ENCODE data around the gene ANHX. TPM values are rescaled to one million over a fixed set of nuclear protein-coding genes. Genes with fewer than 3 reads are reported as not detected.
"Not testable (repeated sequence)": the region's sequence is repeated elsewhere in the genome, so short reads cannot be mapped to it uniquely, and the experiment has no call there.

ANHX gene
- total RNA-seq (not detected), polyA plus RNA-seq (not detected)

DNA sequence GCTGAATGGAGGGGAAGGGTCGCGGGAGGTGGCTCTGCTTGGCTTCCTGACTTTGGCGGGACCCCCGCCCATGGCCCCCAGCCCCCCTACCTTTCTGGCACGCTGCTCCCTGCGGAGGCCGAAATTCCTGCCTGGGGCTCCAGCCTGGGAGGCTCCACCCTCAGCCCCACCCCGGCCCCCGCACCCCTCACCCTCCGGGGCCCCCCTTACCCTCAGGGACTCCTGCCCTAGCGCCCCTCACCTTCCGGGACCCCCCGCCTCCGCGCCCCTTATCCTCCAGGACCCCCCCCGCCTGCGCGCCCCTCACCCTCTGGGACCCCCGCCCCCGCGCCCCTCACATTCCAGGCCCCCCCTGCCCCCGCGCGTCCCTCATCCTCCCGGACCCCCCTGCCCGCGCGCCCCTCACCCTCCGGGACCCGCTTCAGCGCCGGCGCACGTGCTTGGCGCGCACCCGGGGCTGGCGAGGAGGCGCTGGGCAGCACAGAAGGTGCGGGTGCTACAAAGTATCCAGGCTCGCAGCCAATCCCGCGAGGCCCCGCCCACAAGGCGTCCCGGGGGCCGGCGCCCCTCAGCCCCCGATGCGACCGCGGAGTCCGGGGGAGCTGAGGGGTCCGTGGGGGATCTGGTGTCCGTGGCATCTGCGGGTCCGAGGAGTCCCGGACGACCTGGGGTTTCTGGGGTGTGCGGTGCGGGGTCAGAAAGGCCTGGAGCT, at the start of gene ANHX:
TSS of gene ANHX (minus strand) at position 477 of the 712 bp plus-strand sequence. CDS start 1,521 bp downstream, outside the sequence.
- no peaks in the 10 kb centered on the region for H3K27me3 ChIP-seq (ENCODE audit: insufficient read depth, low read length)
- Mint-ChIP-seq H3K27me3 (peaks cover 0 to under 1% of the 10 kb centered on the region in 2 donors), H3K4me1 (no peaks in the 10 kb centered on the region), H3K36me3 (no peaks in the 10 kb centered on the region), H3K27ac (no peak within 1 kb of the TSS), H3K4me3 (no peak within 1 kb of the TSS), H3K9me3 (peaks cover 0 to 26% (median 18%) of the 10 kb centered on the region in 8 donors)
- no peaks in the 10 kb centered on the region for H3K36me3 ChIP-seq (ENCODE audit: insufficient read depth, low read length)
- CTCF ChIA-PET (ENCODE audit: partially characterized antibody) = no interaction called here
- peaks cover 0 to 5% of the 10 kb centered on the region in 2 donors for H3K9me3 ChIP-seq (ENCODE audit: control insufficient read depth in 1 of 2, low read length in 2 of 2)
- intact Hi-C loops (cut with micrococcal nuclease) = no loop called here
- no peak within 1 kb of the TSS for H3K4me3 ChIP-seq (ENCODE audit: low read length in 2 of 2)
- POLR2A ChIA-PET (ENCODE audit: partially characterized antibody) = no interaction called here
- H3K27ac ChIP-seq (ENCODE audit: low read depth, low read length) = no peak within 1 kb of the TSS
- DNase-seq = peak in 1 of 5 donors; percentile 36
- H3K4me1 ChIP-seq (ENCODE audit: insufficient read depth, low read length) = no peaks in the 10 kb centered on the region

DNA sequence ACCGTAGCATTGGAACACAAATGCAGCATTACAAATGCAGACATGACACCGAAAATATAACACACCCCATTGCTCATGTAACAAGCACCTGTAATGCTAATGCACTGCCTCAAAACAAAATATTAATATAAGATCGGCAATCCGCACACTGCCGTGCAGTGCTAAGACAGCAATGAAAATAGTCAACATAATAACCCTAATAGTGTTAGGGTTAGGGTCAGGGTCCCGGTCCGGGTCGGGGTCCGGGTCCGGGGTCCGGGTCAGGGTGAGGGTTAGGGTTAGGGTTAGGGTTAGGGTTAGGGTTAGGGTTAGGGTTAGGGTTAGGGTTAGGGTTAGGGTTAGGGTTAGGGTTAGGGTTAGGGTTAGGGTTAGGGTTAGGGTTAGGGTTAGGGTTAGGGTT, 29.0 kb upstream of the ANHX start:
- H3K9me3 ChIP-seq (ENCODE audit: control insufficient read depth in 1 of 2, low read length in 2 of 2); intact Hi-C loops (cut with micrococcal nuclease); H3K9me3 Mint-ChIP-seq; CTCF ChIA-PET (ENCODE audit: partially characterized antibody); H3K36me3 Mint-ChIP-seq; H3K27ac ChIP-seq (ENCODE audit: low read depth, low read length); H3K27ac Mint-ChIP-seq; H3K36me3 ChIP-seq (ENCODE audit: insufficient read depth, low read length); H3K27me3 ChIP-seq (ENCODE audit: insufficient read depth, low read length); H3K27me3 Mint-ChIP-seq; H3K4me3 ChIP-seq (ENCODE audit: low read length in 2 of 2); POLR2A ChIA-PET (ENCODE audit: partially characterized antibody); H3K4me1 Mint-ChIP-seq; H3K4me1 ChIP-seq (ENCODE audit: insufficient read depth, low read length); H3K4me3 Mint-ChIP-seq: not testable (repeated sequence)
- peak in 1 of 5 donors; percentile 4 for DNase-seq

DNA sequence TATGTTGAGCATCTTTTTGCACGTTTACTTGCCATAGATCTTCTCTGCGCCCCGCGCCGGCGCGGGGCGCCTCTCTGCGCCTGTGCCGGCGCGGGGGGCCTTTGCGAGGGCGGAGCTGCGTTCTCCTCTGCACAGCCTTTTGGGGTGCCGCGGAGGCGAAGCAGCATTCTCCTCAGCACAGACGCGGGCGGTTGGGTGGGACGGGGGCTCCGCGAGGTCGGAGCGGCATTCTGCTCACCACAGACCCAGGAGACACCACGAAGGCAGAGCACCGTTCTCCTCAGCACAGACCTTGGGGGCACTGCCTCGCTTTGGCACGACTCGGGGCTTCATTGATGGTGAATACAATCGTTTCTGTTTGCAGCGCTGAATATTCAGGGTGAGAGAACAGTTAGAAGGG, 28.5 kb upstream of the ANHX start:
- Mint-ChIP-seq H3K9me3 (peaks cover 0 to 7% (median 0%) of the 10 kb centered on the region in 8 donors), H3K27ac (no peak overlapping the region), H3K36me3 (no peaks in the 10 kb centered on the region), H3K4me3 (no peak overlapping the region), H3K27me3 (no peaks in the 10 kb centered on the region), H3K4me1 (no peaks in the 10 kb centered on the region)
- no peaks in the 10 kb centered on the region for H3K36me3 ChIP-seq (ENCODE audit: insufficient read depth, low read length)
- H3K27ac ChIP-seq (ENCODE audit: low read depth, low read length) = no peak overlapping the region
- intact Hi-C loops (cut with micrococcal nuclease) = no loop called here
- H3K4me1 ChIP-seq (ENCODE audit: insufficient read depth, low read length) = no peaks in the 10 kb centered on the region
- H3K4me3 ChIP-seq (ENCODE audit: low read length in 2 of 2) = no peak overlapping the region
- no peaks in the 10 kb centered on the region for H3K9me3 ChIP-seq (ENCODE audit: control insufficient read depth in 1 of 2, low read length in 2 of 2)
- ChIA-PET CTCF (ENCODE audit: partially characterized antibody) (no interaction called here), POLR2A (ENCODE audit: partially characterized antibody) (no interaction called here)
- H3K27me3 ChIP-seq (ENCODE audit: insufficient read depth, low read length) = no peaks in the 10 kb centered on the region
- DNase-seq = peak in 1 of 5 donors; percentile 4

DNA sequence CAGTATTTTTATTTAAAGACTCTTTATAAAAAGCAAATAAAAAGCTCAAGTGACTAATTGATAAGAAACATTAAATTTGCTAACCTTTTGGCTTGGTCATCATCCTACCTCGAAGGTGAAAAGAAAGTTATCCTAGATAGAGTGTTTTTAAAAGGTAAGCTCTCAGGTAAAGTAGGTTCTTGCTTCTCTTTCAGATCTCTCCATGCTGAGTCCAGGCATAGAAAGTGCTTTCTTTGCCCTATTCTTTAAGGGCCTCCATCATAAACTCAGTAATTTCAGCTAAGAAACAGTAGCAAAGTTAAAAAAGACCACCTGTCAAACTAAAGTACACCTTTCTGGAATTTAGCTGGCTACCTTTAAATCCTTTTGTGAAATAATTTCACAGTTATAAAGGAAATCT, 20.6 kb upstream of the ANHX start:
- no peaks in the 10 kb centered on the region for H3K36me3 Mint-ChIP-seq
- peak overlapping the region in 1 of 7 donors; percentile 43 for H3K27ac Mint-ChIP-seq
- DNase-seq = no peak
- no peak overlapping the region for H3K27ac ChIP-seq (ENCODE audit: low read depth, low read length)
- H3K27me3 ChIP-seq (ENCODE audit: insufficient read depth, low read length) = no peaks in the 10 kb centered on the region
- H3K9me3 Mint-ChIP-seq = peaks cover 5 to 28% (median 19%) of the 10 kb centered on the region in 8 donors
- CTCF ChIA-PET (ENCODE audit: partially characterized antibody) = no interaction called here
- intact Hi-C loops (cut with micrococcal nuclease) = no loop called here
- H3K4me3 Mint-ChIP-seq = no peak overlapping the region
- no peaks in the 10 kb centered on the region for H3K9me3 ChIP-seq (ENCODE audit: control insufficient read depth in 1 of 2, low read length in 2 of 2)
- H3K4me3 ChIP-seq (ENCODE audit: low read length in 2 of 2) = no peak overlapping the region
- POLR2A ChIA-PET (ENCODE audit: partially characterized antibody) = no interaction called here
- H3K4me1 ChIP-seq (ENCODE audit: insufficient read depth, low read length) = no peaks in the 10 kb centered on the region
- no peaks in the 10 kb centered on the region for H3K4me1 Mint-ChIP-seq
- H3K27me3 Mint-ChIP-seq = peaks cover 2 to 3% of the 10 kb centered on the region in 2 donors
- H3K36me3 ChIP-seq (ENCODE audit: insufficient read depth, low read length) = no peaks in the 10 kb centered on the region

DNA sequence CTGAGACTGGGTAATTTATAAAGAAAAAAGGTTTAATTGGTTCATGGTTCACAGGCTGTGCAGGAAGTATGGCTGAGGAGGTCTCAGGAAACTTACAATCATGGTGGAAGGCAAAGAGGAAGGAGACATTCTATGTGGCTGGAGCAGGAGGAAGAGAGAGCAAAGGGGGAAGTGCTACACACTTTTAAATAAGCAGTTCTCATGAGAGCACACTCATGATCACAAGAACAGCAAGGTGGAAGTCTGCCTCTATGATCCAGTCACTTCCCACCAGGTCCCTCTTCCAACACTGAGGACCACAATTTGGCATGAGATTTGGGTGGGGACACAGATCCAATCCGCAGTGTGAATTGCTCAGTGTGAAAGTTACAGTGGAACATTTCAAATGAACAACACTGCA, 20.2 kb upstream of the ANHX start:
- H3K36me3 Mint-ChIP-seq; H3K9me3 ChIP-seq (ENCODE audit: control insufficient read depth in 1 of 2, low read length in 2 of 2); H3K27me3 Mint-ChIP-seq; H3K27ac ChIP-seq (ENCODE audit: low read depth, low read length); CTCF ChIA-PET (ENCODE audit: partially characterized antibody); H3K36me3 ChIP-seq (ENCODE audit: insufficient read depth, low read length); H3K4me1 Mint-ChIP-seq; H3K27me3 ChIP-seq (ENCODE audit: insufficient read depth, low read length); POLR2A ChIA-PET (ENCODE audit: partially characterized antibody); DNase-seq; intact Hi-C loops (cut with micrococcal nuclease); H3K4me3 Mint-ChIP-seq; H3K27ac Mint-ChIP-seq; H3K4me3 ChIP-seq (ENCODE audit: low read length in 2 of 2); H3K4me1 ChIP-seq (ENCODE audit: insufficient read depth, low read length): not testable (repeated sequence)
- peaks cover 5 to 30% (median 22%) of the 10 kb centered on the region in 8 donors for H3K9me3 Mint-ChIP-seq

DNA sequence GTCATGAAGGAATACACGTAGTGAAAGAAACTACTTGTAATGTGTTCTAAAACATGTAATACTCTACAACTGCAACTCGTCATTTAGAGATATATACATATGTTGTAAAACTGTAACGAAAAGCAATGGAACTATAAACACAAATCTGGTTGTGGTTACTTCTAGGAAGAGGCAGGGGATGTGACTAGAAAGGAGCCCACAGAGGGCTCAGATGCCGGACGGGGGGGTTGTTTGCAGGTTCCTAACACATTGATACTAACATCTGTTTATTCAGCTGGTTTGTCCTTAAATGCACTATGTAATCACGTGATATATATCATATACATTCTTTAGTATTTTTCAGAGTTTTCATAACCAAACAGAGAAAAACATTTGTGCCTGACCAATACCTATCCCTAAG, 16.1 kb upstream of the ANHX start:
- DNase-seq = no peak
- H3K36me3 Mint-ChIP-seq = no peaks in the 10 kb centered on the region
- Histone ChIP-seq H3K4me3 (ENCODE audit: low read length in 2 of 2) (no peak overlapping the region), H3K27ac (ENCODE audit: low read depth, low read length) (no peak overlapping the region), H3K36me3 (ENCODE audit: insufficient read depth, low read length) (no peaks in the 10 kb centered on the region), H3K9me3 (ENCODE audit: control insufficient read depth in 1 of 2, low read length in 2 of 2) (no peaks in the 10 kb centered on the region), H3K27me3 (ENCODE audit: insufficient read depth, low read length) (no peaks in the 10 kb centered on the region), H3K4me1 (ENCODE audit: insufficient read depth, low read length) (no peaks in the 10 kb centered on the region)
- intact Hi-C loops (cut with micrococcal nuclease) = no loop called here
- H3K27me3 Mint-ChIP-seq = peaks cover 2 to 3% of the 10 kb centered on the region in 2 donors
- H3K4me1 Mint-ChIP-seq = no peaks in the 10 kb centered on the region
- ChIA-PET CTCF (ENCODE audit: partially characterized antibody) (no interaction called here), POLR2A (ENCODE audit: partially characterized antibody) (no interaction called here)
- H3K27ac Mint-ChIP-seq = no peak overlapping the region
- H3K9me3 Mint-ChIP-seq = peaks cover 6 to 46% (median 36%) of the 10 kb centered on the region in 8 donors
- no peak overlapping the region for H3K4me3 Mint-ChIP-seq

DNA sequence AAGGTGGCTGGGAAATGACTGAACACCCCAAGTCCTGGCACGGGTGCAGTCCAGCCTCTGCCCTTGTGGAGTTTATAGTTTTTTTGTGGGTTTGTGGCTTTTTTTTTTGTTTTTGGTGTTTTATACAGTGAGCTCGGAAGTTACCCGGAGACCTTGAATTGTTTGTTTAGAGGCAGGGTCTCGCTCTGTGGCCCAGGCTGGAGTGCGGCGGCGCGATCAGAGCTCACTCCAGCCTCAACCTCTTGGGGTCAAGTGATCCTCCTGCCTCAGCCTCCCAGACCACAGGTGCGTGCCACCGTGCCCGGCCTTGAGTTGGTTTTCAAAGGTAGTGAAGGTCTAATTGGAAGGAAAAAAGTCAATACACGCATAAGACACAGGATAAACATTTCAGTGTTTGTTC, 879 bp upstream of the ANHX start:
- no peaks in the 10 kb centered on the region for H3K4me1 ChIP-seq (ENCODE audit: insufficient read depth, low read length)
- no peak overlapping the region for H3K4me3 ChIP-seq (ENCODE audit: low read length in 2 of 2)
- ChIA-PET CTCF (ENCODE audit: partially characterized antibody) (no interaction called here), POLR2A (ENCODE audit: partially characterized antibody) (no interaction called here)
- no peak overlapping the region for H3K27ac Mint-ChIP-seq
- intact Hi-C loops (cut with micrococcal nuclease) = no loop called here
- no peaks in the 10 kb centered on the region for H3K4me1 Mint-ChIP-seq
- no peak overlapping the region for H3K4me3 Mint-ChIP-seq
- no peaks in the 10 kb centered on the region for H3K36me3 Mint-ChIP-seq
- peaks cover 4 to 5% of the 10 kb centered on the region in 2 donors for H3K27me3 Mint-ChIP-seq
- no peaks in the 10 kb centered on the region for H3K27me3 ChIP-seq (ENCODE audit: insufficient read depth, low read length)
- H3K36me3 ChIP-seq (ENCODE audit: insufficient read depth, low read length) = no peaks in the 10 kb centered on the region
- peaks cover 0 to 33% (median 19%) of the 10 kb centered on the region in 8 donors for H3K9me3 Mint-ChIP-seq
- no peak overlapping the region for H3K27ac ChIP-seq (ENCODE audit: low read depth, low read length)
- no peak for DNase-seq
- H3K9me3 ChIP-seq (ENCODE audit: control insufficient read depth in 1 of 2, low read length in 2 of 2) = peaks cover 0 to 5% of the 10 kb centered on the region in 2 donors
